Measurements from ENCODE around the gene FBXO22.
"Not testable (repeated sequence)": the region's sequence is repeated elsewhere in the genome, so short reads cannot be mapped to it uniquely, and the experiment has no call there.

FBXO22 gene

GRCh38 chr15:75982468-75982867 lies 78.8 kb downstream of the FBXO22 start:
- TF ChIP-seq CTCF (IDR thresholded peaks at IDR 0.05; ENCODE audit: extremely low read depth, missing control alignments), result no peak
- DNase-seq (ENCODE audit: low spot score), result no peak

GRCh38 chr15:75984706-75985105 lies 81.0 kb downstream of the FBXO22 start:
- not testable (repeated sequence) for DNase-seq (ENCODE audit: low spot score)

- no peak for TF ChIP-seq CTCF (IDR thresholded peaks at IDR 0.05; ENCODE audit: extremely low read depth, missing control alignments)
- DNase-seq (ENCODE audit: low spot score), result no peak
Measured at GRCh38 chr15:75985971-75986370, 82.3 kb downstream of the FBXO22 start.

- DNase-seq (ENCODE audit: low spot score), result no peak
Measured at GRCh38 chr15:75989045-75989444, 85.4 kb downstream of the FBXO22 start.

GRCh38 chr15:75989875-75990274 lies 86.2 kb downstream of the FBXO22 start:
- DNase-seq (ENCODE audit: low spot score), result no peak
- TF ChIP-seq CTCF (IDR thresholded peaks at IDR 0.05; ENCODE audit: extremely low read depth, missing control alignments), result no peak

More at GRCh38 chr15:75989045-75989444, 85.4 kb downstream of the FBXO22 start:
- no peak for TF ChIP-seq CTCF (IDR thresholded peaks at IDR 0.05; ENCODE audit: extremely low read depth, missing control alignments)
